Measurements from ENCODE around the gene TSPAN32.

Gene TSPAN32

GRCh38 chr11:2275334-2276279 lies 26.2 kb upstream of the TSPAN32 start:
- ChIA-PET CTCF (no interaction called here), POLR2A (no interaction called here)
- TF ChIP-seq PKNOX1 (IDR thresholded peaks at IDR 0.05) (no peak), SUZ12 (IDR thresholded peaks at IDR 0.05) (no peak), SP1 (IDR thresholded peaks at IDR 0.05) (no peak), FOXA1 (IDR thresholded peaks at IDR 0.05) (no peak), LEF1 (IDR thresholded peaks at IDR 0.05; ENCODE audit: borderline replicate concordance) (no peak), ZNF384 (IDR thresholded peaks at IDR 0.05) (no peak), HDGF (IDR thresholded peaks at IDR 0.05; ENCODE audit: borderline replicate concordance) (no peak), NFRKB (IDR thresholded peaks at IDR 0.05) (no peak), FOXM1 (IDR thresholded peaks at IDR 0.05; ENCODE audit: borderline replicate concordance) (no peak), TARDBP (IDR thresholded peaks at IDR 0.05) (no peak), ELF4 (IDR thresholded peaks at IDR 0.05) (no peak), BHLHE40 (IDR thresholded peaks at IDR 0.05; ENCODE audit: borderline replicate concordance) (no peak)
- no peak for DNase-seq (ENCODE audit: extremely low spot score)

DNA sequence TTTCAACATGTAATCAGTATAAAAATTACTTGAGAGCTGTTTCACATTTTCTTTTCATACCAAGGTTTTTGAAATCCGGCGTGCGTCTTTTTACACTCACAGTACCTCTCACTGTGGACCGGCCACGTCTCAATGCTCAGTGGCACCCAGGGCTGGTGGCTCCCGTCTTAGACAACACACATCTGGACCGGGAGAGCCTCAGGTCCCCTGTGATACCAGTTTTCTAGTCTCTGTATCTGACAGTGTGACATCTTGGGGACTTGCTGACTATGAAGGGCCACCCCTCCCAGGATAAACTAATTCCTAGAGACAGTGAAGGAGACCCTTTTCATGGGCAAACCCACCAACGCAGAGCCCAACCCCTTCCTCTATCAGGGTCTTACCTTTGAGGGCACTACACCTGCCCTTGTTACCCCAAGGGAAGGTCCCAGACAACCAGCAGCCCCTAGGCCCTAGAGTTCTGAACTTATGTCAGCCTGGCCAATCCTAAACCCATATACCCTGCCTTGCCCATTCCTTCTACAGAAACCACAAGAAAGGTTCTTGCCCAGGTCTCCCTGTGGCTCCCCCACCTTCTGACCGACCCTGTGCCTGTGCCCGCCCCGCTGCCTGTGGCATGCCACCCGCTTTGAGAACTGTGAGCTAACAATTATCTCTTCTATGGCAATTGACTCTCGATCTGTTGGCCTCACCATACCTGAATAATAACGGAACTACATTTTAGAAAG lies 25.4 kb upstream of the TSPAN32 start:
- DNase-seq (ENCODE audit: extremely low spot score) = no peak
- ChIA-PET POLR2A (no interaction called here), CTCF (no interaction called here)
- TF ChIP-seq TARDBP (IDR thresholded peaks at IDR 0.05) (no peak), ARNT (IDR thresholded peaks at IDR 0.05) (no peak), PKNOX1 (IDR thresholded peaks at IDR 0.05) (no peak), CTBP1 (IDR thresholded peaks at IDR 0.05; ENCODE audit: borderline replicate concordance) (no peak), ZNF384 (IDR thresholded peaks at IDR 0.05) (no peak), NFRKB (IDR thresholded peaks at IDR 0.05) (no peak), SUZ12 (IDR thresholded peaks at IDR 0.05) (no peak), L3MBTL2 (conservative IDR thresholded peaks at IDR 0.05) (no peak), BHLHE40 (IDR thresholded peaks at IDR 0.05; ENCODE audit: borderline replicate concordance) (no peak), SP1 (IDR thresholded peaks at IDR 0.05) (no peak), FOXK2 (IDR thresholded peaks at IDR 0.05) (no peak), FOXM1 (IDR thresholded peaks at IDR 0.05; ENCODE audit: borderline replicate concordance) (no peak), LEF1 (IDR thresholded peaks at IDR 0.05; ENCODE audit: borderline replicate concordance) (no peak), HDGF (IDR thresholded peaks at IDR 0.05; ENCODE audit: borderline replicate concordance) (no peak), ELF4 (IDR thresholded peaks at IDR 0.05) (no peak)

GRCh38 chr11:2277008-2277346 lies 24.8 kb upstream of the TSPAN32 start:
- no peak for TF ChIP-seq SUZ12 (IDR thresholded peaks at IDR 0.05)
- TF ChIP-seq PKNOX1 (IDR thresholded peaks at IDR 0.05) = no peak
- TF ChIP-seq LEF1 (IDR thresholded peaks at IDR 0.05; ENCODE audit: borderline replicate concordance) = no peak
- no peak for TF ChIP-seq CTBP1 (IDR thresholded peaks at IDR 0.05; ENCODE audit: borderline replicate concordance)
- no peak for TF ChIP-seq SP1 (IDR thresholded peaks at IDR 0.05)
- TF ChIP-seq L3MBTL2 (conservative IDR thresholded peaks at IDR 0.05) = no peak
- TF ChIP-seq FOXA1 (IDR thresholded peaks at IDR 0.05) = no peak
- no peak for TF ChIP-seq BHLHE40 (IDR thresholded peaks at IDR 0.05; ENCODE audit: borderline replicate concordance)
- no peak for TF ChIP-seq ELF4 (IDR thresholded peaks at IDR 0.05)
- no peak for TF ChIP-seq TARDBP (IDR thresholded peaks at IDR 0.05)
- no peak for TF ChIP-seq ZNF384 (IDR thresholded peaks at IDR 0.05)
- no peak for TF ChIP-seq FOXM1 (IDR thresholded peaks at IDR 0.05; ENCODE audit: borderline replicate concordance)
- TF ChIP-seq NFRKB (IDR thresholded peaks at IDR 0.05) = no peak
- TF ChIP-seq HDGF (IDR thresholded peaks at IDR 0.05; ENCODE audit: borderline replicate concordance) = no peak
- TF ChIP-seq ARNT (IDR thresholded peaks at IDR 0.05) = no peak
- no peak for TF ChIP-seq FOXK2 (IDR thresholded peaks at IDR 0.05)
- DNase-seq (ENCODE audit: extremely low spot score) = no peak
- CTCF ChIA-PET = no interaction called here
- POLR2A ChIA-PET = no interaction called here

DNA sequence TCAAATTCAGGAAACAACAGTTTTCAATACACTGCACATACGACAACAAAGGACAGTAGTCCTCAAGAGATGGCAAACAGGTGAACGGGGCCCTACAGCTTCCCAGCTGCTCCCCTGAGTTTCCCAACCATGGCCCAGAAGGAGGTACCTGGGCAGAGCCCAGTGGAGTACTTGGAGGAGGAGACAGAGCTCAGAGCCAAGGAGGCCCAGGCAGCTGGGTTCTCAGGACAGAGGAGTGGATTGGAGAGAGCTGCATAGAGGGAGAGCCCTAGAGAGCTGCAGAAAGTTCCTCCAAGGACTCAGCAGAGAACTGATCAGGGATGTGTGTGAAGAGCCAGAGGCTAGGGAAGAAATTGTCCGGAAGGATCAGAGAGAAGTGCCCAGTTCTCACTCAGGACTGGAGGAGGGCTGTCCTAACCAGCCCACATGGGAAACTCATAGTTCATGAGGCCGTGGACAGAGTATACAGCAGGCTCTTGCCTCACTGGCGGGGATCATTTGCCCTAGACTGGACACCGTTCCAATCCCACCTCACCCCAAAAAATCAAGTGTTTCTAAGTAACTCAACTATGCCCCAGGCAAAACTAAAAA lies 23.8 kb upstream of the TSPAN32 start:
- TF ChIP-seq TARDBP (IDR thresholded peaks at IDR 0.05) (no peak), FOXM1 (IDR thresholded peaks at IDR 0.05; ENCODE audit: borderline replicate concordance) (no peak), FOXK2 (IDR thresholded peaks at IDR 0.05) (no peak), ELF4 (IDR thresholded peaks at IDR 0.05) (no peak), LEF1 (IDR thresholded peaks at IDR 0.05; ENCODE audit: borderline replicate concordance) (no peak), SUZ12 (IDR thresholded peaks at IDR 0.05) (no peak), NFRKB (IDR thresholded peaks at IDR 0.05) (no peak), FOXA1 (IDR thresholded peaks at IDR 0.05) (no peak), PKNOX1 (IDR thresholded peaks at IDR 0.05) (no peak), L3MBTL2 (conservative IDR thresholded peaks at IDR 0.05) (no peak), CTBP1 (IDR thresholded peaks at IDR 0.05; ENCODE audit: borderline replicate concordance) (no peak), BHLHE40 (IDR thresholded peaks at IDR 0.05; ENCODE audit: borderline replicate concordance) (no peak), ZNF384 (IDR thresholded peaks at IDR 0.05) (no peak), HDGF (IDR thresholded peaks at IDR 0.05; ENCODE audit: borderline replicate concordance) (no peak), ARNT (IDR thresholded peaks at IDR 0.05) (no peak), SP1 (IDR thresholded peaks at IDR 0.05) (no peak)
- POLR2A ChIA-PET = no interaction called here
- CTCF ChIA-PET = no interaction called here
- DNase-seq (ENCODE audit: extremely low spot score) = no peak
